Prostate gland (tissue), 2 donors: ENCODE measurements around the gene MMGT1. TPM values are rescaled to one million over a fixed set of nuclear protein-coding genes. Genes with fewer than 3 reads are reported as not detected.
A peak's percentile ranks its signal among the peaks of the same experiment; 100 is the strongest.

Experiments
- DNase-seq: peaks from one replicate; pipeline ENCODE4 v3.0.0-alpha.2; 2019; ENCODE audit warnings: low spot score
- H3K27ac ChIP-seq, 2 donors: fragments of 200-600 bp; sonication (generic); 2 replicates each; pipeline ENCODE4 v1.5.1; 2017 to 2019
- H3K27me3 ChIP-seq: fragments of 200-600 bp; sonication (generic); replicated peaks from 2 replicates; pipeline ENCODE4 v1.5.1; 2019; ENCODE audit not compliant: insufficient read depth
- H3K36me3 ChIP-seq, 2 donors: fragments of 200-600 bp; sonication (generic); 1 replicate in 1 of 2; 2 replicates in 1 of 2; pipeline versions ENCODE4 v1.5.1 to v1.8.1; 2017 to 2019
- H3K4me1 ChIP-seq: fragments of 200-600 bp; sonication (generic); replicated peaks from 2 replicates; pipeline ENCODE4 v1.5.1; 2019
- H3K4me3 ChIP-seq, 2 donors: fragments of 200-600 bp; sonication (generic); 2 replicates each; pipeline ENCODE4 v1.5.1; 2017 to 2019
- H3K9me3 ChIP-seq: fragments of 200-600 bp; sonication (generic); 2 replicates; pipeline ENCODE4 v1.5.1; 2017
- CTCF ChIP-seq, 4 experiments: fragments of 200-600 bp in 2 of 4; fragments of 450-650 bp in 2 of 4; sonication (generic) in 2 of 4; IDR thresholded peaks; 1 replicate in 3 of 4; 2 replicates in 1 of 4; pipeline ENCODE4 v1.5.1; 2016 to 2019; ENCODE audit warnings: antibody characterized with exemption in 4 of 4, mild to moderate bottlenecking in 2 of 4, moderate library complexity in 2 of 4
- POLR2A ChIP-seq: fragments of 450-650 bp; IDR thresholded peaks from one replicate; pipeline ENCODE4 v1.6.1; 2016; ENCODE audit warnings: antibody characterized with exemption, mild to moderate bottlenecking
- POLR2AphosphoS5 ChIP-seq: sonication (generic); formaldehyde crosslinking; IDR thresholded peaks from one replicate; pipeline ENCODE4 v1.6.1; 2017; ENCODE audit warnings: antibody characterized with exemption
- WGBS: methylation state at CpG from one replicate; pipeline ENCODE4 v1.1.5; 2018; 5-methylcytosine and 5-hydroxymethylcytosine counted together
- intact Hi-C: fragments of 100-400 bp; cut with DNase I; formaldehyde crosslinking; loops from one replicate; pipeline ENCODE4 v1.14.2; 2022
- total RNA-seq, 2 donors: library from RNA; depleted of rRNA; stranded (reverse); fragments of >200 nt; gene quantifications; one replicate each; pipeline ENCODE4 v1.1.0, GENCODE V29; 2016

The MMGT1 gene
- total RNA-seq, 2 donors from 2014 or later, result 13.7 to 18.3 TPM

- H3K36me3 ChIP-seq, result no peaks in the 10 kb centered on the region
- TF ChIP-seq POLR2AphosphoS5 (no peak), CTCF (IDR thresholded peaks at IDR 0.05) (no peak), POLR2A (no peak)
- H3K27ac ChIP-seq, result peak overlapping the region in 1 of 2 donors; percentile 68
- intact Hi-C loops, result loop anchor here (10.0 kb wide), 1 partner anchor 459 kb away; the partner anchor contains the start of gene INTS6L
- H3K9me3 ChIP-seq, result no peaks in the 10 kb centered on the region
- H3K4me3 ChIP-seq, result no peak overlapping the region
- no peaks in the 10 kb centered on the region for H3K27me3 ChIP-seq
- DNase-seq, result no peak
- H3K4me1 ChIP-seq, result no peaks in the 10 kb centered on the region
- WGBS, result 13% methylated on average over 2 of the region's 2 CpGs
These were observed 10.5 kb upstream of the MMGT1 start for GRCh38 chrX:135984256-135984655.

- intact Hi-C loops, result loop anchor here (10.0 kb wide), 1 partner anchor 458 kb away; the partner anchor contains the start of gene INTS6L
These were observed 9.1 kb upstream of the MMGT1 start for GRCh38 chrX:135982860-135983259.

DNA sequence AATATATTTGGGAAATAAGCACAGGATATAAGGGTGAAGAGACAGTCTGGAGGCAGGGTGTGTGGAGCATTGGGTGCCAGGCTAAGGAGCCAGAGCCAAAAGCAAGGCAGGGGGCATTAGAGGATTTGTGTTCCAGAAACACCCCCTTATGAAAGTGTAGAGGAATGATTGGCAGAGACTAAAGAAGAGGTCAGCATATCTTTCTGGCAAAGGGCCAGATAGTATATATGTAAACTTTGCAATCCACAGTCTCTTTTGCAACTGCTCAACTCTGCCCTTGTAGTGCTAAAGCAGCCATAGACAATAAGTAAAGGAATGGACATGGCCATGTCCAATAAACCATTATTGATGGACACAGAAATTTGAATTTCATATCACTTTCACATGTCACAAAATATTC lies 7.9 kb upstream of the MMGT1 start:
- TF ChIP-seq CTCF (IDR thresholded peaks at IDR 0.05), result no peak
- TF ChIP-seq POLR2AphosphoS5, result no peak
- TF ChIP-seq POLR2A, result no peak
- DNase-seq, result no peak
- Histone ChIP-seq H3K27me3 (no peaks in the 10 kb centered on the region), H3K36me3 (no peaks in the 10 kb centered on the region), H3K4me3 (no peak overlapping the region), H3K9me3 (no peaks in the 10 kb centered on the region), H3K4me1 (no peaks in the 10 kb centered on the region), H3K27ac (no peak overlapping the region)
- intact Hi-C loops, result loop anchor here (10.0 kb wide), 1 partner anchor 457 kb away; the partner anchor contains the start of gene INTS6L

More at GRCh38 chrX:135982860-135983259, 9.1 kb upstream of the MMGT1 start:
- Histone ChIP-seq H3K27me3 (no peaks in the 10 kb centered on the region), H3K9me3 (no peaks in the 10 kb centered on the region), H3K27ac (no peak overlapping the region), H3K4me3 (no peak overlapping the region), H3K4me1 (no peaks in the 10 kb centered on the region), H3K36me3 (no peaks in the 10 kb centered on the region)
- no peak for TF ChIP-seq POLR2A
- no peak for TF ChIP-seq POLR2AphosphoS5
- no peak for TF ChIP-seq CTCF (IDR thresholded peaks at IDR 0.05)
- no peak for DNase-seq
- 67% methylated on average over 1 of the region's 1 CpG for WGBS

- WGBS, result 88% methylated on average over 5 of the region's 5 CpGs
- no peaks in the 10 kb centered on the region for H3K27me3 ChIP-seq
These were observed 7.2 kb upstream of the MMGT1 start for GRCh38 chrX:135981010-135981409.

More at GRCh38 chrX:135981010-135981409, 7.2 kb upstream of the MMGT1 start:
- DNase-seq, result no peak
- TF ChIP-seq POLR2A (no peak), CTCF (IDR thresholded peaks at IDR 0.05) (no peak), POLR2AphosphoS5 (no peak)
- no peak overlapping the region for H3K4me3 ChIP-seq
- no peaks in the 10 kb centered on the region for H3K4me1 ChIP-seq
- H3K9me3 ChIP-seq, result no peaks in the 10 kb centered on the region
- intact Hi-C loops, result loop anchor here (10.0 kb wide), 1 partner anchor 456 kb away; the partner anchor contains the start of gene INTS6L
- no peaks in the 10 kb centered on the region for H3K36me3 ChIP-seq
- no peak overlapping the region for H3K27ac ChIP-seq
